ENCODE results near the gene FRMD4A.

- TF ChIP-seq CTCF (IDR thresholded peaks at IDR 0.05; ENCODE audit: low read depth, low read length, poor library complexity, severe bottlenecking): no peak
- no peak for TF ChIP-seq EZH2phosphoT487 (IDR thresholded peaks at IDR 0.05; ENCODE audit: borderline replicate concordance, low read length)
Measured at GRCh38 chr10:13661256-13661655, 669.5 kb downstream of the FRMD4A start.
